ENCODE results near the gene ALDH3B1. TPM values are rescaled to one million over a fixed set of nuclear protein-coding genes. Genes with fewer than 3 reads are reported as not detected.

ALDH3B1 gene
- total RNA-seq, 1 donor = 20.8 TPM

- no peak overlapping the region for H3K4me3 ChIP-seq (ENCODE audit: low read depth, low read length)
- no peak for TF ChIP-seq CTCF (IDR thresholded peaks at IDR 0.05; ENCODE audit: insufficient read depth, low read length)
- DNase-seq (ENCODE audit: low read depth) = no peak
Observed at GRCh38 chr11:68043349-68044144, 33.4 kb downstream of the ALDH3B1 start.

- H3K4me3 ChIP-seq (ENCODE audit: low read depth, low read length) = no peak overlapping the region
- no peak for TF ChIP-seq CTCF (IDR thresholded peaks at IDR 0.05; ENCODE audit: insufficient read depth, low read length)
- no peak for DNase-seq (ENCODE audit: low read depth)
Observed at GRCh38 chr11:68044145-68044813, 34.2 kb downstream of the ALDH3B1 start.

- no peak overlapping the region for H3K4me3 ChIP-seq (ENCODE audit: low read depth, low read length)
- no peak for DNase-seq (ENCODE audit: low read depth)
- TF ChIP-seq CTCF (IDR thresholded peaks at IDR 0.05; ENCODE audit: insufficient read depth, low read length) = no peak
Observed at GRCh38 chr11:68044898-68045351, 34.8 kb downstream of the ALDH3B1 start.

- no peak for DNase-seq (ENCODE audit: low read depth)
Observed at GRCh38 chr11:68047437-68048290, 37.5 kb downstream of the ALDH3B1 start.

GRCh38 chr11:68048681-68049508 lies 38.8 kb downstream of the ALDH3B1 start:
- no peak overlapping the region for H3K4me3 ChIP-seq (ENCODE audit: low read depth, low read length)
- TF ChIP-seq CTCF (IDR thresholded peaks at IDR 0.05; ENCODE audit: insufficient read depth, low read length) = no peak
- DNase-seq (ENCODE audit: low read depth) = no peak

More at GRCh38 chr11:68047437-68048290, 37.5 kb downstream of the ALDH3B1 start:
- no peak for TF ChIP-seq CTCF (IDR thresholded peaks at IDR 0.05; ENCODE audit: insufficient read depth, low read length)
- no peak overlapping the region for H3K4me3 ChIP-seq (ENCODE audit: low read depth, low read length)

All from fibroblast of the aortic adventitia (primary cell).